ENCODE data around the gene RDH16.
A peak's percentile ranks its signal among the peaks of the same experiment; 100 is the strongest.
"Not testable (repeated sequence)": the region's sequence is repeated elsewhere in the genome, so short reads cannot be mapped to it uniquely, and the experiment has no call there.

RDH16 gene

GRCh38 chr12:56953314-56953713, 4.1 kb downstream of the RDH16 start:
- no peak for DNase-seq

GRCh38 chr12:56951582-56952339, 5.6 kb downstream of the RDH16 start:
- DNase-seq: no peak

- DNase-seq: no peak
These were observed 8.5 kb downstream of the RDH16 start for GRCh38 chr12:56948881-56949280.

GRCh38 chr12:56948457-56948777, 9.0 kb downstream of the RDH16 start:
- no peak for DNase-seq

- no peak for DNase-seq
These were observed 9.6 kb downstream of the RDH16 start for GRCh38 chr12:56947633-56948456.

GRCh38 chr12:56943878-56944277, 13.5 kb downstream of the RDH16 start:
- DNase-seq: no peak

- DNase-seq: not testable (repeated sequence)
These were observed 14.0 kb downstream of the RDH16 start for GRCh38 chr12:56943374-56943773.

GRCh38 chr12:56941299-56942017, 15.9 kb downstream of the RDH16 start:
- DNase-seq: no peak

- DNase-seq: not testable (repeated sequence)
These were observed 16.5 kb downstream of the RDH16 start for GRCh38 chr12:56940942-56941298.

- DNase-seq: no peak
These were observed 21.7 kb downstream of the RDH16 start for GRCh38 chr12:56935752-56936151.

- DNase-seq: no peak
These were observed 22.3 kb downstream of the RDH16 start for GRCh38 chr12:56935157-56935556.

- no peak for DNase-seq
These were observed 23.4 kb downstream of the RDH16 start, which contains the start of gene SDR9C7 for GRCh38 chr12:56933826-56934625. TSS of gene SDR9C7 (minus strand) at chr12:56934408. CDS start at chr12:56934261, 147 bp downstream.

- no peak for DNase-seq
These were observed 24.5 kb downstream of the RDH16 start for GRCh38 chr12:56932867-56933266.

- no peak for DNase-seq
These were observed 25.3 kb downstream of the RDH16 start for GRCh38 chr12:56932146-56932545.

- peak; percentile 32 for DNase-seq
These were observed 25.9 kb downstream of the RDH16 start for GRCh38 chr12:56931474-56931978.

- DNase-seq: no peak
These were observed 27.2 kb downstream of the RDH16 start for GRCh38 chr12:56930241-56930640.

- DNase-seq: no peak
These were observed 27.6 kb downstream of the RDH16 start for GRCh38 chr12:56929780-56930179.

GRCh38 chr12:56928262-56928661, 29.1 kb downstream of the RDH16 start:
- no peak for DNase-seq

GRCh38 chr12:56927281-56927680, 30.1 kb downstream of the RDH16 start:
- no peak for DNase-seq

- no peak for DNase-seq
These were observed 35.4 kb downstream of the RDH16 start for GRCh38 chr12:56922031-56922430.

GRCh38 chr12:56921346-56921745, 36.1 kb downstream of the RDH16 start:
- DNase-seq: no peak

- not testable (repeated sequence) for DNase-seq
These were observed 39.3 kb downstream of the RDH16 start for GRCh38 chr12:56918139-56918538.

GRCh38 chr12:56916996-56917333, 40.4 kb downstream of the RDH16 start:
- no peak for DNase-seq
